ENCODE data around the gene KIF22.

KIF22 gene

DNA sequence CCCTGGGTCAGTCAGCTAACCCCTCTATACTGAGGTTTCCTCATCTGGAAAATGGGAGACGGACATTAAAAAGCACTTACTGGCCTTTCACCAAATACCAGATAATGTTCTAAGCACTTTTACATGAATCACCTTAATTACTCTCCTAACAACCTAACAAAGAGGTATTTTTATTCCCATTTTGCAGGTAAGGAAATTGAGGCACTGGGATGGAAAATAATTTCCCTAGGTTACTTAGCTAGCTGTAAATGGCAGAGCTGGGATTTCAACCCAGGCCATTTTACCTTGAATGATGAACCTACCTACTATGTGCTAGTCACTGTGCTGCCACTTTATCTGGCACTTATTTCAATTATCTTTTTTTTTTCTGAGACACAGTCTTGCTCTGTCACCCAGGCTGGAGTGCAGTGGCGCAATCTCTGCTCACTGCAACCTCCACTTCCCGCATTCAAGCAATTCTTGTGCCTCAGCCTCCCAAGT, 3.7 kb downstream of the KIF22 start:
- no peaks in the 10 kb centered on the region for H3K9me3 ChIP-seq (ENCODE audit: insufficient read depth, low read length)
- H3K9ac ChIP-seq (ENCODE audit: low read length): no peak overlapping the region
- peaks cover 7% of the 10 kb centered on the region; the same call in 1 of the 2 replicates for H4K20me1 ChIP-seq (ENCODE audit: low read depth, low read length)
- no peak overlapping the region for H2AFZ ChIP-seq (ENCODE audit: low read depth, low read length, severe bottlenecking)
- H3K27me3 ChIP-seq (ENCODE audit: low read length): no peaks in the 10 kb centered on the region
- no peak overlapping the region for H3K4me3 ChIP-seq (ENCODE audit: insufficient read depth, low read length, poor library complexity, severe bottlenecking)
- H3K9me2 ChIP-seq (replicated peaks; ENCODE audit: insufficient read depth, low read length): no peaks in the 10 kb centered on the region
- peaks cover 69% of the 10 kb centered on the region for H3K79me2 ChIP-seq (ENCODE audit: insufficient read depth, low read length)
- no peaks in the 10 kb centered on the region for H3F3A ChIP-seq (ENCODE audit: insufficient read depth)
- H3K27ac ChIP-seq (ENCODE audit: low read depth, low read length): no peak overlapping the region
- no peak overlapping the region for H3K4me2 ChIP-seq (ENCODE audit: low read depth, low read length, poor library complexity, severe bottlenecking)
- peaks cover 25% of the 10 kb centered on the region for H3K36me3 ChIP-seq (ENCODE audit: low read length)
- no peak for TF ChIP-seq EZH2phosphoT487 (conservative IDR thresholded peaks at IDR 0.05; ENCODE audit: low read length)
- TF ChIP-seq, protein P1, sequence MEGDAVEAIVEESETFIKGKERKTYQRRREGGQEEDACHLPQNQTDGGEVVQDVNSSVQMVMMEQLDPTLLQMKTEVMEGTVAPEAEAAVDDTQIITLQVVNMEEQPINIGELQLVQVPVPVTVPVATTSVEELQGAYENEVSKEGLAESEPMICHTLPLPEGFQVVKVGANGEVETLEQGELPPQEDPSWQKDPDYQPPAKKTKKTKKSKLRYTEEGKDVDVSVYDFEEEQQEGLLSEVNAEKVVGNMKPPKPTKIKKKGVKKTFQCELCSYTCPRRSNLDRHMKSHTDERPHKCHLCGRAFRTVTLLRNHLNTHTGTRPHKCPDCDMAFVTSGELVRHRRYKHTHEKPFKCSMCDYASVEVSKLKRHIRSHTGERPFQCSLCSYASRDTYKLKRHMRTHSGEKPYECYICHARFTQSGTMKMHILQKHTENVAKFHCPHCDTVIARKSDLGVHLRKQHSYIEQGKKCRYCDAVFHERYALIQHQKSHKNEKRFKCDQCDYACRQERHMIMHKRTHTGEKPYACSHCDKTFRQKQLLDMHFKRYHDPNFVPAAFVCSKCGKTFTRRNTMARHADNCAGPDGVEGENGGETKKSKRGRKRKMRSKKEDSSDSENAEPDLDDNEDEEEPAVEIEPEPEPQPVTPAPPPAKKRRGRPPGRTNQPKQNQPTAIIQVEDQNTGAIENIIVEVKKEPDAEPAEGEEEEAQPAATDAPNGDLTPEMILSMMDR (IDR thresholded peaks at IDR 0.05; ENCODE audit: insufficient read depth, low read length, poor library complexity, severe bottlenecking): no peak

GRCh38 chr16:29802416-29802935, 11.9 kb downstream of the KIF22 start:
- no peak for TF ChIP-seq EZH2phosphoT487 (conservative IDR thresholded peaks at IDR 0.05; ENCODE audit: low read length)
- TF ChIP-seq, protein P1 (IDR thresholded peaks at IDR 0.05; ENCODE audit: insufficient read depth, low read length, poor library complexity, severe bottlenecking): no peak
- no peak overlapping the region for H3K27ac ChIP-seq (ENCODE audit: low read depth, low read length)
- H3K4me3 ChIP-seq (ENCODE audit: insufficient read depth, low read length, poor library complexity, severe bottlenecking): no peak overlapping the region
- peaks cover 21% of the 10 kb centered on the region for H3K36me3 ChIP-seq (ENCODE audit: low read length)
- H3F3A ChIP-seq (ENCODE audit: insufficient read depth): peaks cover 31% of the 10 kb centered on the region
- no peaks in the 10 kb centered on the region for H4K20me1 ChIP-seq (ENCODE audit: low read depth, low read length)
- H3K9me2 ChIP-seq (replicated peaks; ENCODE audit: insufficient read depth, low read length): no peaks in the 10 kb centered on the region
- no peak overlapping the region for H3K4me2 ChIP-seq (ENCODE audit: low read depth, low read length, poor library complexity, severe bottlenecking)
- H3K9ac ChIP-seq (ENCODE audit: low read length): no peak overlapping the region
- H3K9me3 ChIP-seq (ENCODE audit: insufficient read depth, low read length): no peaks in the 10 kb centered on the region
- no peak overlapping the region for H2AFZ ChIP-seq (ENCODE audit: low read depth, low read length, severe bottlenecking)
- H3K79me2 ChIP-seq (ENCODE audit: insufficient read depth, low read length): peaks cover 6% of the 10 kb centered on the region; the same call in 1 of the 2 replicates
- no peaks in the 10 kb centered on the region for H3K27me3 ChIP-seq (ENCODE audit: low read length)

GRCh38 chr16:29804020-29804419, 13.5 kb downstream of the KIF22 start:
- Histone ChIP-seq H3K27ac (ENCODE audit: low read depth, low read length) (peak overlapping the region; percentile 93), H3K9me3 (ENCODE audit: insufficient read depth, low read length) (no peaks in the 10 kb centered on the region), H3K9me2 (replicated peaks; ENCODE audit: insufficient read depth, low read length) (no peaks in the 10 kb centered on the region), H3K9ac (ENCODE audit: low read length) (peak overlapping the region; percentile 88), H3K36me3 (ENCODE audit: low read length) (peaks cover 16% of the 10 kb centered on the region), H3K4me2 (ENCODE audit: low read depth, low read length, poor library complexity, severe bottlenecking) (peak overlapping the region; percentile 87), H3F3A (ENCODE audit: insufficient read depth) (peaks cover 39% of the 10 kb centered on the region), H4K20me1 (ENCODE audit: low read depth, low read length) (peaks cover 8% of the 10 kb centered on the region), H2AFZ (ENCODE audit: low read depth, low read length, severe bottlenecking) (no peak overlapping the region), H3K27me3 (ENCODE audit: low read length) (no peaks in the 10 kb centered on the region), H3K4me3 (ENCODE audit: insufficient read depth, low read length, poor library complexity, severe bottlenecking) (peak overlapping the region; percentile 64), H3K79me2 (ENCODE audit: insufficient read depth, low read length) (peaks cover 12% of the 10 kb centered on the region; the same call in 1 of the 2 replicates)
- no peak for TF ChIP-seq EZH2phosphoT487 (conservative IDR thresholded peaks at IDR 0.05; ENCODE audit: low read length)
- TF ChIP-seq, protein P1 (IDR thresholded peaks at IDR 0.05; ENCODE audit: insufficient read depth, low read length, poor library complexity, severe bottlenecking): no peak

Data from SU-DHL-6 (cell line).